Kidney tubule cell (primary cell): Measurements from ENCODE around the gene FAM83D.

ENCODE experiments used
- DNase-seq: peaks from one replicate; pipeline ENCODE4 v3.0.0-alpha.2; 2018; ENCODE audit warnings: low spot score

The FAM83D gene

GRCh38 chr20:38894091-38894847, 31.9 kb upstream of the FAM83D start:
- DNase-seq, result no peak

DNA sequence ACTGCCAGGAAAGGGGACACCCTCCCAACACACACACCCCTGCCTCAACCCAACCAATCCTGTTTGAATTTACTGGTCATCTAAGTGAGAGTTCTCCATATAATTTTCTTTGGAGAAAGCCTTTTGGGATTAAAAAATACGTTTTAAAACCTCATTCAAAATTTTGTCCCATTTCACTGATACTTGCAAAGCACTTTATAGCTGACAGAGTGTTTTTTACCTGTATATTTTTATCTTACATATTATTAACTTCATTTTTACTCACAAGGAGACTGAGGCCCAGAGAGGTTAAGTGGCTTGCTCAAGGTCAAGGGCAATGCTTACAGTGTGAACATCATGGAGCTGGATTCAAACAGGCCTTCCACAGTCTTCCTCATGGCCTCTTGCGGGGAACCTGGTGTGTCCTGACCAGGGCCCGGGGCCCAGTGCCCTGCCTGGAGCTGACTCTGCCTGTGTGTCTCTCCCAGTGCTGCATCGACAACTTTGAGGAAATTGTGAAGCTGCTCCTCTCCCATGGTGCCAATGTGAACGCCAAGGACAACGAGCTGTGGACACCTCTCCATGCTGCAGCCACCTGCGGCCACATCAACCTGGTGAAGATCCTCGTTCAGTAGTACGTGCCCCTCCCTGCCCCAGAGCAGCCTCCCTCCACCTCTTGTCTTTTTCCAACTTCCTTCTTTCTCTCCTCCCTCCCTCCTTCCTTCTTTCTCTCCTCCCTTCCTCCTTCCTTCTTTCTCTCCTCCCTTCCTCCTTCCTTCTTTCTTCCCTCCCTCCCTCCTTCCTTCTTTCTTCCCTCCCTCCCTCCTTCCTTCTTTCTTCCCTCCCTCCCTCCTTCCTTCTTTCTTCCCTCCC, 30.9 kb upstream of the FAM83D start:
- DNase-seq, result no peak

GRCh38 chr20:38896009-38896594, 30.1 kb upstream of the FAM83D start:
- DNase-seq, result no peak

DNA sequence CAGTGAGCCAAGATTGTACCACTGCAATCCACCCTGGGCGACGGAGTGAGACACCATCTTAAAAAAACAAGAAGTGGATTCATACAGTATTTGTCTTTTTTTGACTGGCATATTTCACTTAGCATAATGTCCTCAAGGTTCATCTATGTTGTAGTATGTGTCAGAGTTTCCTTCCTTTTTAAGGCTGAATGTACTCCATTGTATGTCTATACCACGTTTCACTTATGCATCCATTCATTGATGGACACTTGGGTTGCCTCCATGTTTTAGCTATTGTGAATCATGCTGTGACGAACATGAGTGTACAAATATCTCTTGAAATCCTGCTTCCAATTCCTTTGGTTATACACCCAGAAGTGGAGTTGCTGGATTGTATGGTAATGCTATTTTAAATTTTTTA, 28.9 kb upstream of the FAM83D start:
- DNase-seq, result no peak

DNA sequence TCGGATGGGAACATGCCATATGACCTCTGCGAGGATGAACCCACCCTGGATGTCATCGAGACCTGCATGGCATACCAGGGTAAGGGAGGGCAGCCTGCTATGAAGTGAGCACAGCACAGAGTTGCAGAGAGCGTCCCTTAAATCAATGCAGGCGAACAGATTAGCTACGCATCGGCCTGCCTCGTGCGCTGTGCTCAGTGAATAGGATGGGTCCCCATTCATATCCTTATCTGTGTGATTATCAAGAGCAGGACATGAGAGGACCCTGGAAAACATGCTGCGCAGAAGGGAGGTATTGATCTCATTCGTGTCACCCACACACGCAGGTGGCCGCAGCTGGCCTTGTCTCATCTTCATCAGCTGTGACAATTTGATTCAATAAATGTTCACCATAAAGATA, 25.6 kb upstream of the FAM83D start:
- DNase-seq, result no peak

DNA sequence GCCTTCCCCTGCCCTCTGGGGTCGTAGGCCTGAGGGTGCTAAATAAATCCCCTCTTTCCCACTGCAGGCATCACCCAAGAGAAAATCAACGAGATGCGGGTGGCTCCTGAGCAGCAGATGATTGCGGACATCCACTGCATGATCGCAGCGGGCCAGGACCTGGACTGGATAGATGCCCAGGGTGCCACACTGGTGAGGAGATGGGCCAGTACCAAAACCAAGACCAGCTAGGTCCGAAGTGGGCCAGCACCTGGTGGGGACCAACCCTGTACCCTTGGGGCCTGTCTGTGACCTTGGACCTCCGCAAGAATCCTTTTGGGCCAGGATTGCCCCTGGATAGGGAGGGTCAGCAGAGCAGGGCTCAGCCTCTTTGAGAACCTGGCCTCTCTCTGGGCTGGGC, 23.6 kb upstream of the FAM83D start:
- DNase-seq, result no peak

GRCh38 chr20:38903335-38903734, 22.9 kb upstream of the FAM83D start:
- no peak for DNase-seq

GRCh38 chr20:38905375-38905774, 20.8 kb upstream of the FAM83D start:
- DNase-seq, result no peak

- no peak for DNase-seq
Measured at GRCh38 chr20:38907918-38908677, 18.1 kb upstream of the FAM83D start.

- no peak for DNase-seq
Measured at GRCh38 chr20:38915355-38915754, 10.9 kb upstream of the FAM83D start.

GRCh38 chr20:38917657-38918056, 8.6 kb upstream of the FAM83D start:
- DNase-seq, result no peak

GRCh38 chr20:38918172-38918571, 8.0 kb upstream of the FAM83D start:
- no peak for DNase-seq

- DNase-seq, result no peak
Measured at GRCh38 chr20:38919683-38920082, 6.5 kb upstream of the FAM83D start.

GRCh38 chr20:38920411-38920810, 5.8 kb upstream of the FAM83D start:
- no peak for DNase-seq

GRCh38 chr20:38920851-38921250, 5.4 kb upstream of the FAM83D start:
- DNase-seq, result no peak

- no peak for DNase-seq
Measured at GRCh38 chr20:38924718-38925117, 1.5 kb upstream of the FAM83D start.

- DNase-seq, result peak; percentile 28
Measured at GRCh38 chr20:38926934-38927616, 858 bp downstream of the FAM83D start.

GRCh38 chr20:38927902-38928578, 1.8 kb downstream of the FAM83D start:
- peak; percentile 23 for DNase-seq

- DNase-seq, result no peak
Measured at GRCh38 chr20:38930242-38930569, 4.0 kb downstream of the FAM83D start.

- DNase-seq, result no peak
Measured at GRCh38 chr20:38931984-38932383, 5.8 kb downstream of the FAM83D start.

DNA sequence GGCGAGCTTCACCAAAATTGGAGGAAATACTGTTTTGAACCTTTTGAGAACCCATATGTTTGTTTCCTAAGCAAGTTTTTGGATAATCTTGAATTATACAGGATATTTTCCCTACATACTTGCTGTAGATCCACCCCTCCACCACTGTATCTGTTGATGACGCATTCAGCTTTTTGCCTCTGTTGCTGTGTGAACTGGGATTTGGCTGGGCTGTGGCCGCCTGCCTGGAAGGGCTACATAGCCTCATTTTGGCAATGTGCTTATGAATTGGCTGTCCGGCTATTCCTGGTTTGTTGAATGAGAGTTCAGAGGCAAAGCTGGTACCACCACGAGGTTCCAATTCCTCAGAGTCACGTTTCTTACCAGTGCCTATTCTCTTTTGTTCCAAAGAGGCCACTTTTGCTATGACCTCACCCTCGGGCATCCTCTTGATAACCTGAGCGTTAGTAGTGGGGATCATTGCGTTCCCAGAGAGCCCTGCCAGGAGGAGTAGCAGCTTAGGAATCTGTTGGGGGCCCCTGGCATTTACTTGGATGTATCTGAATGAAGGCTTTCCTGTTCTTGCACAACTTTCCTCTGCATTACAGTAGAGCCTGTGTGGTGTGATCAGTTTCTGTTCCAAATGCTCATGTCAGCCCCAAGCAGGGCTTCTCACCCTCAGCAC, 6.4 kb downstream of the FAM83D start:
- DNase-seq, result no peak
